ENCODE measurements around the gene PBRM1.

DNA sequence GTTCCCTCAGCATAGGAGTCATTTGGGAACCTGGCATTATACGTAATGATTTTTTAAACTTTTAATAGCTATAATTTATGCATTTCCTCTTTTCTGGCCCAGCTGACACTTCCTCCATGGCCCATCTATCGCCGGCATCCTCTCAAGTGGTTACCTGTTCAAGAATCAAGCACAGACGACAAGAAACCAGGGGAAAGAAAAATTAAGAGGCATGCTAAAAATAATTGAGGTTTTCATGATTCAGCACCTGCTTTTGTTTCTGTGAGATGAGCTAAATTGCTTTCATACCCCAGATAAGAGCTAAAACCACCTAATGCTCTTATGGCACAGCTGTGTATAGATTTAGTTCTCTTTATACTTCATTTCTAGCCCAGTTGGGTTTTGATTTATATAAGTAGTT lies 21.9 kb upstream of the PBRM1 start:
- TF ChIP-seq CTCF (conservative IDR thresholded peaks at IDR 0.05 in 1 of 2, IDR thresholded peaks at IDR 0.05 in 1 of 2; ENCODE audit: low read depth in 1 of 2, low read length in 2 of 2) (no peak), EZH2 (IDR thresholded peaks at IDR 0.05; ENCODE audit: low read length, missing control alignments) (no peak)

Data from fibroblast of lung (primary cell).